NK-92 (cell line): ENCODE measurements around the gene UBE2J2.

Experiments
- DNase-seq: peaks from one replicate; lab custom pipeline; 2025; ENCODE audit not compliant: unreplicated experiment; lab: John Stamatoyannopoulos, UW

UBE2J2 gene

DNA sequence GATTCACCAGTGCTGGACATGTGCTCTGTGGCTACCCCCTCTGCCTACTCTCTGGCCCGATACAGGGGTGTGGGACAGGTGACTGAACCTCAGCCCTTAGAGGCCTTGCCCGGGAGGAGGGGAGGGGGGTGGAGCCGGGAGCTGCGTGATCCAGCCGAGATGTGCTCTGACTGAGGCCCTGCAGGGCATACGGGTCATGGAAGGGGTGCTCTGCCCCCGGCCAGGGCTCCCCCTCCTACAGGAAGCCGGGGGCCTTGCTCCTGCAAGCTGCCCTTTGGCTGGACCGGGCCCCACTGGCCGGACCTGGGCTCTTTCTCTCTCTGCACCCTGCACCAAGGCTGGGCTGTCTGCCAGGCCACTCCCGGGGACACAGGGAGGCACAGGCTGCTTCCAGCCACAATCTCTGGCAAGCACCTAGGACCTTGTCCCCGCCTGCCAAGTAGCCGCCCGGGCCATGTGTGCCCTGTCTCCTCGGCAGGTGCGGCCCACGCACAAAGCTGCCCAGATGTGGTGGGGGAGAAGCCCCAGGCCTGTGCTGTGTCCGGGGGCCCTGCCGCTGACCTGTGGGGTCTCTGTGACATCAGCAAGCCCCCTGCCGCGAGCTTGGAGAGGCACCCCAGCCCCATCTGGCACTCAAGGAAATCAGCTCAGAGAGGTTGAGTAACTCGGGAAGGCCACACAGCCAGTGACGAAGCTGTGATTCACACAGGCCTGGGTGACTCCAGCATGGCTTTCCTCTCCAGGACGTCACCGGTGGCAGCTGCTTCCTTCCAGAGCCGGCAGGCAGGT, 8.1 kb upstream of the UBE2J2 start:
- DNase-seq = no peak

DNA sequence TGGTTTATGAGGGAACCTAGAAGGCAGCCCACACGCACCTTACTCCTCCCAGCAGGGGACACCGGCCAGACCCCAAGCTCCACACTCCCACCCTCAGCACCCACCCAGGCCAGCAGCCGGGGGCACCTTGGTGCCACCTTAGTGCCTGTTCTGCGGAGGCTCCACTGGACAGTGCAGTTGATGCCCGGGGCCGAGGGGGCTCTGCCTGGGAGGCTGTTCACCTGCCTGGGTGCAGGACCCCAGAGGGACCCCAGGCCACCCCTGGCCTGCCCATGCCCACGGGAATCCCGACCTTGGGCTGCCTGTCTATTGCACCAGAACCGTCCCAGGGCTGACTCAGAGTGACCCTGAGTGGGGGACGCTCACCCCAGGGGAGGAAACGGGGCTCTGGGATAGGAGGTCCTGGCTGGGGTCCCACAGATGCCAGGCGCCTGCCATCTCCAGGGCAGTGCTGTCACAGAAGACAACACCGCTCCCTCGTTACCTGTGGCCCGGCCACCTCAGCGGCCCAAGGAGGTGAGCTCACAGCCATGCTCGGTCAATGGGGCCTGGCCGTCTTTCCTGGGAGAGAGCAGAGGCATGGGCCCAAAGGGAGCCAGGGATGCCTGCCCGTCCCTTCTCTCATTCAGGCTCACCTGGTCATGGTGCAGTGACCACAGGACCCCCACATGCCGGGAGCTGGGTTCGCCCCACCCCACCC, 7.3 kb upstream of the UBE2J2 start:
- DNase-seq = no peak

DNA sequence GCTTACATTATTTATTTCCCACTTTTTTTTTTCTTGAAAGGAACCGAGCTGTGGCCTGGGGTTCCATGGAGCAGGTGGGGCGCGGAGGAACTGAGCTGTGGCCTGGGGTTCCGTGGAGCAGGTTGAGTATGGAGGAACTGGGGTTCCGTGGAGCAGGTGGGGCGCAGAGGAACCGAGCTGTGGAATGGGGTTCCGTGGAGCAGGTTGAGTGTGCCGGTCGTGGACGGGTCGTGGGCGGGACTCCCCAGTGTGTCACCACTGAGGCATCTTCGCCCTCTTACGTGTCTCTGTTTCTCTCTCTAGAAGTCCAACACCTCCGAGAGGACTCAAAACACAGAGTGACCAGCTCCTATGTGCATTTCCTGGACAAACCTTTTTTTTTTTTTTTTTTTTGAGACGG, 5.4 kb upstream of the UBE2J2 start:
- DNase-seq = no peak

DNA sequence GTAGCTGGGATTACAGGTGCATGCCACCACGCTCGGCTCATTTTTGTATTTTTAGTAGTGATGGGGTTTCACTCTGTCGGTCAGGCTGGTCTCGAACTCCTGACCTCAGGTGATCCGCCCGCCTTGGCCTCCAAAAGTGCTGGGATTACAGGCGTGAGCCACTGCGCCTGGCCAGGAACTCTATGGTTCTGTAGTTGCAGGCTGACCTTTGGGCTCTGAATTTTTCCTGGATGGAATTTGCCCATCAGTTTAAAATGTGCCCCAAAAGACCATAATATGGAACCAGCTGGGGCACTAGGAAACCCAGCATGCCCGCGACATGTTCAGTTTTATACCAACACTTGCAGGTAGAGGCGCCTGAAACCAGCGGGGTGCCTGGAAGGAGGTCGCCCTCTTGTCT, 5.0 kb upstream of the UBE2J2 start:
- DNase-seq = no peak

DNA sequence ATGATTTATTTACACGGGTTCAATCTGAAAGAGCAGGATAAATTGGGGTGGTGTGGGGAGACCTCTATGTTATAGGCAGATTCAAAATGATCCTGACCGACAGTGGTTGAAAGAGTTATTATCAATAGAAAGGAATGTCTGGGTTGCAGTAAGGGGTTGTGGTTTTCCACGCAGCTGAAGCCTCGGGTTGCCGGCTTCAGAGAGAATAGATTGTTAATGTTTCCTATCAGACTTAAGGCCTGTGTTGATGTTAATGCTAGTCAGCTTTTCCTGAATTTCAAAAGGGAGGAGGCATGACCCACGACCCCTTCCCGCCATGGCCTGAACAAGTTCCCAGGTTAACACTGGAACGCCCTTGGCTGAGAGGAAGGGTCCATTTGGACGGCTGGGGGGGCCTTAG, 2.2 kb upstream of the UBE2J2 start:
- no peak for DNase-seq

DNA sequence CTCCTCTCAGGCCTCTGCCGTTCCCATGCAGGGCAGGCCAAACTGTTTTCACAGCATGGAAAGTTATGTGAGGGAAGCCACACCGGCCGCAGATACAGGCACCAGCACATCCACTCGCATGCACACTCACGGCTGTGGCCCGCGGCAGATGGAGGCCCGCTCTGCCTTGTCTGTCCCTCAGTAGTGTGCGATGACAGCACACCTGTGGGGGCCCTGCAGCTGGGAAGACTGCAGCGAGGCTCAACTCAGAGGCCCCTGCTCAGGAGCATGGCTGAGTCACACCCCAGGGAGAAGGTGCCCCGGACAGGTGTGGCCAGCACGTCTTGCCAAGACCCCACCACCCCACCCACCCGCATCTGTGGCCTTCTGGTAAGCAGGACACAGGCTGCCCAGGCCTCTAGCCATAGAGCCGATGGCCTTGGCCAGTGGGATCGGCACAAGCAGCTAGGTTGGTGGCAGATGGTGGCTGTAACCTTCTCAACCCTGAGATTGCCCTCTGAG, 1.3 kb upstream of the UBE2J2 start:
- DNase-seq = no peak

DNA sequence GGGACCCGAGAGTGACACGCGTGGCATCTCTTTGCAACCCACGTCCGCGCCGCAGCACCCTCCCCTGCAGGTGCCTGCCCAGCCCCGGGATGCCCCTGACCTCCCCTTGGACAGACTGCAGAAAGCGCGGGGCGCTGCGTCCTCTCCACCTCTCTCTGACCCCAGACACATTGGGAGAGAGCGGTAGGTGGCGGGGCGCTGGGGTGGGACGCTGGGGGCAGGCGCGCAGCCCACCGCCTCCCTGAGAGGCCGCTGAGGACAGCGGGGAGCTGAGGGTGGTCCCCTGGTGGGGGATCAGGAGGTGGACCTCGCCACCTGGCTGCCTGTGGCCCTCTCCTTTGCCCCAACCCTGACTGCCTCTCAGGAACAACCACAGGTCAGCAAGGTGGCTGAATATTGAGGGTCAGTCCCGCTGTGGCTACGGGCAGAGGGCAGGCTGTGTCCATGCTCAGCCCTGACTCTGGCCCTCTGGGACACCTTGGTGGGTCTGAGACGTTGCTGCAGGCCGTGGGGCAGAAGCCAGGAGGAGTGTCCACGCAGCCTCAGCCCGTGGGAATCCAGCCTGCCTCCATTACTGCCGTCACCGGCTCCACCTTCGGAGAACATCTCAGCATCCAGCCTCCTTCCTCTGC, 761 bp upstream of the UBE2J2 start:
- no peak for DNase-seq

DNA sequence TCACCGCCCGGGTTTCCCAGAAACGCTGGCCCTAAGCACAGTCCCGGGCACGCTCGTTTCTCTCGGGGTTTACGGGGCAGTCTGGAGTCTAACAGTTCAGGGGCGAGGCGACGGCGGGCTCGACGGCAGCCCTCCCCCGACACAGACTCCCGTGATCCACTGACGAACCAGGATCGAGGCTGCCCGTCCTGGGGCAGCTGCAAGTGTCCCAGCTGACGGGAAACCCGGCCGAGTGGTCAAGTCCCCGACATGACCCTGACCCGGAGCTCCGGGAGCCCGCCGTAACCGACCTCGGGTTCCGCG, 494 bp downstream of the UBE2J2 start:
- DNase-seq = no peak

DNA sequence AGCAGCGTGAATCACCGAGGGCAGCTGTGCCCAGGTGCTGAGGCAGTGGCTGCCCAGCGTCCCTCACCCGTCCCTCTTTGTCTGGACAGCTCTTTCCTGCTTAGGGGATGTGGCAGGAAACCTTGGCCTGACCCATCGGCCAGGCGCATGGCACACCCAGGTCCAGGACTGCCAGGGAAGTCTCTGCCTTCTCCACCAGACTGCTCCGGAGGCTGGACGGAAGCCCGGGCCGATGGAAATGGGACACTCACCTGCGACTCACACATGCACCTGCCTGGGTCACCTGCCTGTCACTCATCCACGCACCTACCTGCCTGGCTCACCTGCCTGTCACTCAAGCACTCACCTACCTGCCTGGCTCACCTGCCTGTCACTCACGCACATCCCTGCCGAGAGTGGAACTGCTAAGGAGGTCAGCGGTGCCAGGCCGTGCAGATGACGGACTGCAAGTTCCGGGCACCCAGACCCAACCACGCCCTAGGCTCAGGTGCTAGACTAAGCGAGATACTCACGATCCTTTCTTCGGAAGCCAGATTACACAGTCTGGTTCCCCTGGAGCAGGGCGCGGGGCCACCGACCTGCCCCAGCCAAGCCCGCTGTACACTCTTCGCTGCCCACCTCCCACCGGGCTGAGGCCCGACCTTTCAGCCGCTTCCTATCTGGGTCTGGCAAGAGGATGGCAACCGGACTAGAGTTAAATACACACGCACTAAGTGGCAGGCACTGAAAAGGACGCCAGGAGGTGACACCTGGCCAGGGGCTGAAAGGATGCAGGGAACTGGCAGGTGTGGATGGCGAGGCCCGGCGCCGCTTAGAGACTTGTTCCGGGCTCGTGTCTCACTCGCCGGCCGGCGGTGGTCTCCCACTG, 1.1 kb downstream of the UBE2J2 start:
- DNase-seq = no peak

DNA sequence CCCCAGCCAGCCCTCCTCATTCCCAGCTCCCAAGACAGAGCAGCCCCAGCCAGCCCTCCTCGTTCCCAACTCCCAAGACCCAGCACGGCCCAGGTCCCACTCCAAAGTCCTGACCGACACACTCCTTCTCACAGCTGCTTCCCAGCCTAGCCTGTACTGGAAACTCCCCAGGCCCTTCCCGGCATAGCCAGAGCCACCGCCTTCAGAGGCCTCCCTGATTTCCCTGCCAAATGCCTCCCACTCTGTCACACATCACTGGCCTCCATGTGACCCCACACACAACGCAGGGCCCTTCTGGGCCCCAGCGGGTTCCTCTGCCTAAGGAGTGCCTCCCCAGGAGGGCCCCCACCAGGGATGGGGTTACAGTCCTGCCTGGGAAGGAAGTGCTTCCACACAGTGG, 2.8 kb downstream of the UBE2J2 start:
- DNase-seq = no peak

DNA sequence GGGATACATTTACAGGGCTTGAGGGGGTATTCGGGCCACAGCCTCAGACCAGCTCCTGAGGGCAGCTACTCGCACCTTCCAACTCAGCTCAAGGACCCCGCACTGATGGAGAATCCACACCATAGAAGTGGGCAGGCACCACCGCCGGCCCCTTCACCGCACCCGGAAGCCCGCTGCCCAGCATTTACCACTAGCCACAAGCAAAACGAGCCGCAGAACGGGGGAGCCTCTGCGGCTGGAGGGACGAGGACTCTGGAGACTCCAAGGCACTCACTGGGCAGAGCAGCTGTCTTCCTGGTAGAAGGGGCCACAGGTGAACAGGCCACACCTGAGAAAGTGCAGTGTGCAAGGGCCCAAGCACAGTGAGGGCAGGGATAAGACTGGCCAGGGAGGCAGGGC, 5.4 kb downstream of the UBE2J2 start:
- no peak for DNase-seq

DNA sequence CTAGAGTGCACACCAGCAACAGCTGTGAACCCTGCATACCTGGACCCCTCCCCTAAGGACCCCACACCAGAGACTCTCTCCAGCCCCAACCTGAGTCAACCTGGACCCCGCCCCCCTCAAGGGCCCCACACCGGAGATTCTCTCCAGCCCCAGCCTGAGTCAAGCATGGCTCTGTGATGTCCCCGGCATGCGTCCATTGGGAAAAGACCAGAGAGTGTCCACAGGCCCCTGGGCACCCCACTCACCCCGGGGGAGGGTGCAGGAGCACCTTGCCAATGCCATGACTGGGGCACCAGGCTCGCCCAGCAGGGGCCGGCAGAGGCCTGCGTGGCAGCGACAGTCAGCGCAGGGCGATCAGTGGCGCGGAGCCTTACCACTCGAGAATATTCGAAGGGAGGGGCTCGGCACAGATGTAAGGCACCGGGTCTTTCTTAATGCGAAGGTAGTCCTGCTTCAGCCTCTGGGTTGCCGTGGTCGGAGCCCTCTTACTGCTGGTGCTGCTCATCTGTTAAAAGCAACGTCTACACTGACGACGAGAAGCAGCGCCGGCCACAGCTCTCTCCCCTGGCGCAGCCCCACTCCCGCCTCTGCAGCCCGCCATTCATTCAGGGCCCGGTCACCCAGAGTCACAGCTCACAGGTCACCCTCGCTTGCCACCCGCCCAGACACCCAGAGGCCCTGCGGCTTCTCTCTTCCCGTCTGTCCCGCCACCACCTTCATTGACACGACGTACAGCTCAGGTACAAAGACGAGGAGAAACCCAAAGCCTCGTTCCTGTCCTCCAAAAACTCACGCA, 6.0 kb downstream of the UBE2J2 start:
- no peak for DNase-seq

DNA sequence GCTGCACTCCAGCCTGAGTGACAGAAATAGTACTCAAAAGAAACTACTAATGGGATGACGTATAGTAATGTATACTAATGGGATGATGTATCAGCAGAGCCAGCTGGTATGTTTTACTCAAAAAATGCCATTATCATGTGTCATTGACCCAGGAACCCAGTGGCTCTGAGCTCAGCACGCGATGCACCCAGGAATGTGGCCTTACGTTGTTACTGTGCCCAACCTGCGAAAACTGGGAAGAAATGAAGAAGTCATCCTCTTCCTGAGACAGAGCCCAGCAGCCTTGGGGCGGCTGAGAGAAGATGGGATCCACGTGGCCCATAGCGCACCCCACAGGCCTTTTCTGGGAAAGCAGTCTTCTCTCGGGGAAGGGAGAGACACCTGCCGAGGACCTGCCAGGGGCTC, 8.8 kb downstream of the UBE2J2 start:
- DNase-seq = no peak

DNA sequence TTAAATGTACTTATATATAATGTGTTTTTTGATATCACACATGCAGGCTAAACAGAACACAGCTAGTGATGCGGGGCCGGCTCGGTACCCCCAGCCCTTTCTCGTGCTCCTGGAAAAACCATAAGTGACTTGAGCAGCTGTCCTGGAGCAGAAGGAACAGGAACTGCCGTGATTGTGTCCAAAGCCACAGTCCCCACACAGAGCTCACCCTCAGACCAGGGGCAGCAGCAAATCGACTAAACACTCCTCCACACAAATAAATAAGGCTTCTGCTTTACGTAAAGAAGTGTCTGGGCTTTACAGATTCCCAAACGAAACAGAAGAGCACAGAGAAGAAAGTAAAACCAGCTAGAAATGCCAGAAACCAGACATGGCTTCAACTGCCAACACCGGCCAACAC, 9.6 kb downstream of the UBE2J2 start:
- DNase-seq = no peak

DNA sequence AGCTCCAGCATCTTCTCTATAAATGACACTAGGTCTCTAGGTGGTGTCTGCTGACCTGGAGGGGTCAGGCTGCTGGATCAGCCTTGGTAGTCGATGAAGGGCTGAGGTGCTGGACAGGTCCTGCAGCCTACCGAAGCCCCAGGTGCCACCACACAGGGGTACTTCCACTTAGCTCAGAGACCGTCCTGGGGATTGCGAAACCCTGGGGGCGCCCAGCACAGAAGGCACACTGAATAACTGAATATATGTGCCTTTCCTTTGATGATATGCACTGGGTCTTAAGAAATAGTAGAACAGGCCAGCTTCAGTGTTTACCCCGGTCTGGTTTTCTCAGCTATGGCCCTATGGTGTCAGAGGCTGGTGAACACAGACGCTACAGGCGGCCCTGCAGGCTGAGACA, 10.9 kb downstream of the UBE2J2 start:
- DNase-seq = no peak

DNA sequence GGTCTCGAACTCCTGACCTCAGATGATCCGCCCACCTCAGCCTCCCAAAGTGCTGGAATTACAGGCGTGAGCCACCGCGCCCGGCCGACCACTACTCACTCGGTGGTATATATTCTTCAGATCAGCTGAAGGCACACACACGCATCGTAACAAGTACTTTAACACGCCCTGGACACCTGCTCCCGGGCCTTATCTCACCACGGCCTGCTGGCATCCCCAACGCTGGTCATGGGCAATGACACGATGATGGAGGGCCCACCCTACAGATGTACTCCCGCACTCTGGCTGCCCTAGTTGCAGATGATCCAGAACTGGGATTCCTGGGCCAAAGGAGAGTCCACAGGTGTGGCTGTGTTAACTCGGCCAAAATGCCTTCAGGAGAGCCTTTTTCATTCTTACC, 11.6 kb downstream of the UBE2J2 start:
- DNase-seq = no peak

DNA sequence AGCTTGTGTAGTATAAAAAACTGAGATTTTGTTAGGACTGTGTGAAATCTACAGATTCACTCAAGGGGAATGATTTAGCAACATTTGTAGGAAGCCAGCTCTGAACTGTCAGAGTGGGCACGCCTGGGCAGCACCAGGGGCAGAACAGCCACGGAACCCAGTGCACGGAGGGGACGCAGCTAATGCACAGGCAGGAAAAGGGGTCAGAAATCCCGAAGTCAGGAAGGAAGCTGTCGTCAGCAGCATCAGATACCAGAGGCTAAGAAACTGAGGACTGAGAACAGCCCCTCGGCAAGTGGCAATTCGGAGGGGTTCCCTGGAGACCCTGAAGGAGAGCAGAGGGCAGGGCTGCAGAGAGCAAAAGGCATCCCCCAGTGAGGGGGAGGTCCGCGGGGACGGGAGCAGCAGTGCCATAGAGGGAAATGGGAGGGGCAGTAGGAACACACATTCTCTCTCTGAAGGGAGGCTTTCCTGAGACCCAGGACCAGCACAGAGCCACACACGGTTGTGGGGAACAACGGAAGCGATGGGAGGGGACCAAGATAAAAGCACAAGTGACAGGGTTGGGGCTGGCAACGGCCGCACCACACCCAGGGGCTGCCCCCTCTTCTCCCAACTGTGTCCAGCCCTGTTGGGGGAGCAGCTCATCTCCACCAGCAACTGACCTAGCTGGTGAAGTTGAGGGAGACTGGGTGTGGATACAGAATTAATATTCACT, 12.7 kb downstream of the UBE2J2 start:
- no peak for DNase-seq

DNA sequence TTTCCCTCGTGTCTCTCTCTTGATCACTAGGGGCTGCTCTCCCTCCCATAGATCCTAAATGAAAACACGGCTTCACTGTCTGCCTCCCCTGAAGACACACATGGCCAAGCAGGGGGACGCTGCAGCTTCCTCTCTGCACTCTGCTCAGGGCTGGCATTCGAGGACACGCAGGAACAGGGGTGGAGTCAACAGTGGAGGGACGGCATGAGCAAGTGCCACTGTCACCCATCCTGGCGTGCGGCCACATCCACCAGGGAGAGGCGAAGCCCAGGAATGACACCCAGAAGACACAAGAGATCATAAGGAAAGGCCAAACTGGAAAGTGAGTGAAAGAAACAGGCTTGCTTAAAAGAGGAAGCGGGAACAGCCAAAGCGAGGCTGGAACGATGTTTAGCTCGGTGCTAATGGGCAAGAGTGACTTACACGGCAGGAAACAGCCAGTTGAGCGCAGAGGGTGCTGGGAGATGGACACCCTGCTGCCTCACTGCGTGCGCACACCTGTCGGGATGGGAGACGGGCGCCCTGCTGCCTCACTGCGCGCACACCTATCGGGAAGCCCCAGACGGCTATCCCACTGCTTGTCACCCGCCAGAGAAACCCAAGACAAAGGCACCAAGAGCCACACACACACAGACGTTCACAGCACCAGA, 13.6 kb downstream of the UBE2J2 start:
- DNase-seq = no peak

DNA sequence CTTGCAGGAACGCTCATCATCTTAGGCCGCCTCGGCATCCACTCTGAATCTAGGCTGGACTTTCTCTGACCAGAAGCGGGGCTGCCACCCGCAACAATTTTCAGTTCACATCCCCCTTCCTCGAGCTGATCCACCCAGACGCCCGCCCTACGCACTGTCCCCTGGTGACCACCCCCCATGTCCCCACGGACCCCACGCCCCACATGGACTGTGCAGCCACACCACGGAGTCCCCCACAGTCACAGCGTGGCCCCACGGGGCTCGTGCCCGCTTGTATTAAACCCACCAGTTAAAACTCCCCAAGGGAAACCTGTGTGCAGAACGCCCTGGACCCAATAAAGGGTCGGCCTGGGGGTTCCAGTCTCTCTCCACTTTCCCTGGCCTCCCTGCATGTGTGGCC, 14.1 kb downstream of the UBE2J2 start:
- DNase-seq = no peak

DNA sequence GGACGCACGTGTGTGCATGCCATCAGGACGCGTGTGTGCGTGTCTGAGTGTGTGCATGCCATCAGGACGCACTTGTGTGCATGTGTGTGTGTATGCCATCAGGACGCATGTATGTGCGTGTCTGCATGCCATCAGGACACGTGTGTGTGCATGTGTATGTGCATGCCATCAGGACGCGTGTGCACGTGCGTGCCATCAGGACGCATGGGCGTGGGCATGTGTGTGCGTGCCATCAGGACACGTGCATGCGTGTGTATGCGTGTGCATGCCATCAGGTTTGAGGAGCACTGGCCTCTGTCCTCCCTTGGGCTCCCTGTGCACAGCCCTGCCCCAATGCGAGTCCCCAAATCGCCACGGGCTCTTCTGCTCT, 14.6 kb downstream of the UBE2J2 start:
- DNase-seq = no peak
